HCT116 (cell line): ENCODE data around the gene EEIG1. TPM values are rescaled to one million over a fixed set of nuclear protein-coding genes. Genes with fewer than 3 reads are reported as not detected.
"Not testable (repeated sequence)": the region's sequence is repeated elsewhere in the genome, so short reads cannot be mapped to it uniquely, and the experiment has no call there.

Experiments
- ATAC-seq: fragments of 200-7000 bp; cut with Tn5 transposase; 2 replicates; pipeline ENCODE4 v1.9.1; 2020; ENCODE audit warnings: mild to moderate bottlenecking, moderate library complexity
- BruUV-seq: library from RNA; stranded (reverse); fragments of 400-500 nt; replicated peaks from 2 replicates; lab custom pipeline; 2021; lab: Mats Ljungman, UMichigan
- CTCF ChIA-PET: fragments of 300-600 bp; sonication (Branson Sonifier 250); formaldehyde crosslinking; loops from one replicate; lab custom pipeline; 2021; ENCODE audit warnings: antibody characterized with exemption; lab: Charles Lee
- POLR2A ChIA-PET: fragments of 300-600, 350-600 bp; sonication (Branson Sonifier 250); formaldehyde crosslinking; loops from one replicate; lab custom pipeline; 2021; ENCODE audit warnings: antibody characterized with exemption; lab: Charles Lee
- RAD21 ChIA-PET, 2 experiments: fragments of 300-600 bp; sonication (Branson Sonifier 250); formaldehyde crosslinking; loops; one replicate each; lab custom pipeline; 2023; ENCODE audit warnings: low total read pairs in 2 of 2; ENCODE audit not compliant: uncharacterized antibody in 2 of 2, unreplicated experiment in 2 of 2, low non-redundant PET in 1 of 2; lab: Charles Lee
- DNase-seq: peaks from one replicate; pipeline ENCODE4 v3.0.0-alpha.2; 2010; ENCODE audit warnings: low read depth, low spot score
- H2AFZ ChIP-seq: fragments of 200-600 bp; shearing (Covaris generic), sonication (generic); 2 replicates; pipeline ENCODE4 v1.6.1; 2017; ENCODE audit warnings: low read depth, mixed run types, mixed read lengths, antibody characterized with exemption, low read length; ENCODE audit not compliant: poor library complexity, severe bottlenecking
- H3K27ac ChIP-seq: 2 replicates; pipeline ENCODE4 v1.5.1; 2012; ENCODE audit warnings: low read depth, low read length
- H3K27me3 ChIP-seq: fragments of 200-600 bp; sonication (generic); 2 replicates; pipeline ENCODE4 v1.6.1; 2016; ENCODE audit warnings: mixed run types, low read length, mixed read lengths; ENCODE audit not compliant: insufficient read depth
- H3K36me3 ChIP-seq, 2 experiments: fragments of 200-500 bp in 1 of 2; fragments of 200-600 bp in 1 of 2; sonication (Bioruptor generic) in 1 of 2; sonication (generic) in 1 of 2; 2 replicates each; pipeline versions ENCODE4 v1.5.1 to v1.6.1; 2014 to 2016; ENCODE audit warnings: low read length in 2 of 2, inconsistent platforms in 1 of 2, mixed read lengths in 1 of 2, mixed run types in 1 of 2; ENCODE audit not compliant: insufficient read depth in 2 of 2, control insufficient read depth in 1 of 2
- H3K4me1 ChIP-seq, 2 experiments: fragments of 200-600 bp in 1 of 2; sonication (generic) in 1 of 2; 2 replicates each; pipeline versions ENCODE4 v1.5.1 to v1.6.1; 2012 to 2017; ENCODE audit warnings: low read length in 2 of 2, inconsistent platforms in 1 of 2, mild to moderate bottlenecking in 1 of 2, mixed read lengths in 1 of 2, mixed run types in 1 of 2, moderate library complexity in 1 of 2; ENCODE audit not compliant: insufficient read depth in 2 of 2, control insufficient read depth in 1 of 2
- H3K4me2 ChIP-seq: fragments of 200-600 bp; sonication (generic); 2 replicates; pipeline ENCODE4 v1.6.1; 2017; ENCODE audit warnings: mixed run types, low read length, mixed read lengths
- H3K4me3 ChIP-seq, 2 experiments: fragments of 200-600 bp in 1 of 2; sonication (generic) in 1 of 2; replicated peaks in 1 of 2; 2 replicates each; pipeline ENCODE4 v1.5.1; 2011 to 2016; ENCODE audit warnings: low read length in 2 of 2, control low read depth in 1 of 2, low read depth in 1 of 2, mild to moderate bottlenecking in 1 of 2, mixed read lengths in 1 of 2, mixed run types in 1 of 2
- H3K79me2 ChIP-seq: fragments of 200-600 bp; sonication (generic); 2 replicates; pipeline ENCODE4 v1.6.1; 2017; ENCODE audit warnings: mild to moderate bottlenecking, mixed run types, low read length, moderate library complexity, mixed read lengths; ENCODE audit not compliant: insufficient read depth
- H3K9ac ChIP-seq: fragments of 200-600 bp; sonication (generic); 2 replicates; pipeline ENCODE4 v1.6.1; 2016; ENCODE audit warnings: low read length, mixed read lengths
- H3K9me2 ChIP-seq: fragments of 200-600 bp; sonication (generic), shearing (Covaris generic); 2 replicates; pipeline ENCODE4 v1.6.1; 2017; ENCODE audit warnings: mixed run types, mild to moderate bottlenecking, moderate library complexity; ENCODE audit not compliant: insufficient read depth
- H3K9me3 ChIP-seq, 2 experiments: fragments of 200-500 bp in 1 of 2; fragments of 200-600 bp in 1 of 2; sonication (Bioruptor generic) in 1 of 2; sonication (generic) in 1 of 2; 2 replicates each; pipeline ENCODE4 v1.6.1; 2014 to 2017; ENCODE audit warnings: low read length in 2 of 2, mixed read lengths in 2 of 2, inconsistent platforms in 1 of 2, low read depth in 1 of 2, mild to moderate bottlenecking in 1 of 2, mixed run types in 1 of 2, moderate library complexity in 1 of 2; ENCODE audit not compliant: control insufficient read depth in 1 of 2, insufficient read depth in 1 of 2
- H4K20me1 ChIP-seq: fragments of 200-600 bp; sonication (generic), shearing (Covaris generic); 2 replicates; pipeline ENCODE4 v1.6.1; 2017; ENCODE audit warnings: mixed run types, mild to moderate bottlenecking, moderate library complexity; ENCODE audit not compliant: insufficient read depth
- SP1 ChIP-seq: IDR thresholded peaks from 2 replicates; pipeline ENCODE4 v1.6.1; 2012; ENCODE audit warnings: low read depth
- TCF7L2 ChIP-seq: IDR thresholded peaks from 2 replicates; pipeline ENCODE4 v1.7.0; 2011; ENCODE audit warnings: borderline replicate concordance, inconsistent platforms; ENCODE audit not compliant: insufficient read depth, insufficient read length; ENCODE audit errors: extremely low read depth
- intact Hi-C: fragments of 100-400 bp; cut with micrococcal nuclease; formaldehyde crosslinking; loops from 2 replicates; pipeline ENCODE4 v1.10.0; 2022
- total RNA-seq: library from RNA; stranded (reverse); gene quantifications from one replicate; pipeline ENCODE4 v1.2.1, GENCODE V29; 2021; ENCODE audit not compliant: unreplicated experiment

Gene EEIG1
- total RNA-seq, 1 experiment from 2014 or later: 44.2 TPM

- H3K9me2 ChIP-seq: no peaks in the 10 kb centered on the region
- TF ChIP-seq SP1 (no peak), TCF7L2 (no peak)
- ChIA-PET CTCF (no interaction called here), RAD21 (no interaction called here), POLR2A (no interaction called here)
- H4K20me1 ChIP-seq: no peaks in the 10 kb centered on the region
- DNase-seq: no peak
- no peak overlapping the region for H2AFZ ChIP-seq
- peaks cover 0 to 15% of the 10 kb centered on the region in 2 experiments; a peak in 2 of 4 replicates for H3K4me1 ChIP-seq
- no TSS peak for BruUV-seq
- H3K27ac ChIP-seq: no peak overlapping the region
- H3K9me3 ChIP-seq: no peaks in the 10 kb centered on the region
- no peaks in the 10 kb centered on the region for H3K27me3 ChIP-seq
- no peak for ATAC-seq
- no peak overlapping the region for H3K9ac ChIP-seq
- H3K79me2 ChIP-seq: no peaks in the 10 kb centered on the region
- H3K36me3 ChIP-seq: no peaks in the 10 kb centered on the region
- H3K4me2 ChIP-seq: no peak overlapping the region
- intact Hi-C loops: no loop called here
- no peak overlapping the region for H3K4me3 ChIP-seq
Measured at GRCh38 chr9:128024761-128025308, 44.0 kb upstream of the EEIG1 start.

- H2AFZ ChIP-seq, ATAC-seq, BruUV-seq, POLR2A ChIA-PET, CTCF ChIA-PET, intact Hi-C loops, H3K9me2 ChIP-seq, H4K20me1 ChIP-seq, H3K9me3 ChIP-seq, H3K4me3 ChIP-seq, DNase-seq, H3K79me2 ChIP-seq, H3K27me3 ChIP-seq, H3K27ac ChIP-seq, RAD21 ChIA-PET, H3K36me3 ChIP-seq, H3K9ac ChIP-seq, H3K4me2 ChIP-seq: not testable (repeated sequence)
- H3K4me1 ChIP-seq: peaks cover 0 to 15% of the 10 kb centered on the region in 2 experiments; a peak in 2 of 4 replicates
Measured at GRCh38 chr9:128023671-128024070, 42.9 kb upstream of the EEIG1 start.
